K562 (cell line): Measurements from ENCODE around the gene IMPA2. TPM values are rescaled to one million over a fixed set of nuclear protein-coding genes. Genes with fewer than 3 reads are reported as not detected.

Experiments
- ATAC-seq: fragments of 200-7000 bp; cut with Tn5 transposase; 3 replicates; pipeline ENCODE4 v1.9.1; 2020; ENCODE audit warnings: moderate library complexity
- BruUV-seq: library from RNA; stranded (reverse); fragments of 400-500 nt; replicated peaks from 2 replicates; lab custom pipeline; 2021; lab: Mats Ljungman, UMichigan
- CTCF ChIA-PET: fragments of 300-600 bp; formaldehyde crosslinking; extraction: SDS; loops from one replicate; lab custom pipeline; 2021; ENCODE audit warnings: low intra/inter-chr PET ratio; lab: Yijun Ruan, JAX
- POLR2A ChIA-PET: fragments of 300-600, 350-650 bp; sonication (Branson Sonifier 250); formaldehyde crosslinking; extraction: SDS; loops from one replicate; lab custom pipeline; 2021; ENCODE audit warnings: antibody characterized with exemption, inconsistent platforms; lab: Yijun Ruan, JAX
- DNase-seq, 4 experiments: peaks; one replicate each; pipeline versions ENCODE4 v3.0.0 to v3.0.0-alpha.2; 2011 to 2018; ENCODE audit warnings: low spot score in 3 of 4, mixed read lengths in 3 of 4; ENCODE audit errors: extremely low read depth in 1 of 4
- FAIRE-seq: peaks from 2 replicates; lab custom pipeline; 2011; peaks lifted over from hg19 to GRCh38; lab: Jason Lieb, UNC
- H2AFZ ChIP-seq: 2 replicates; pipeline ENCODE4 v1.6.0; 2011; ENCODE audit warnings: low read depth, low read length, control low read depth, inconsistent platforms
- H3K27ac ChIP-seq: fragments of 200-600 bp; 3 replicates; pipeline ENCODE4 v1.8.0; 2011; ENCODE audit warnings: low read depth, mild to moderate bottlenecking, control low read depth, inconsistent platforms, low read length, moderate library complexity, mixed read lengths; ENCODE audit errors: extremely low read depth
- H3K27me3 ChIP-seq, 2 experiments: fragments of 300-600 bp in 1 of 2; 2 replicates in 1 of 2; 3 replicates in 1 of 2; pipeline versions ENCODE4 v1.6.0 to v1.8.0; 2011; ENCODE audit warnings: inconsistent platforms in 2 of 2, low read length in 2 of 2, mild to moderate bottlenecking in 1 of 2, mixed read lengths in 1 of 2, moderate library complexity in 1 of 2; ENCODE audit not compliant: control insufficient read depth in 2 of 2, insufficient read depth in 2 of 2
- H3K36me3 ChIP-seq: fragments of 300-600 bp; 3 replicates; pipeline ENCODE4 v1.8.0; 2011; ENCODE audit warnings: mild to moderate bottlenecking, low read length, inconsistent platforms; ENCODE audit not compliant: control insufficient read depth, insufficient read depth
- H3K4me1 ChIP-seq, 2 experiments: fragments of 200-600 bp in 1 of 2; replicated peaks in 1 of 2; 2 replicates in 1 of 2; 3 replicates in 1 of 2; pipeline versions ENCODE4 v1.5.1 to v1.8.0; 2011; ENCODE audit warnings: inconsistent platforms in 2 of 2, low read length in 2 of 2, mild to moderate bottlenecking in 1 of 2, mixed read lengths in 1 of 2, moderate library complexity in 1 of 2; ENCODE audit not compliant: control insufficient read depth in 2 of 2, insufficient read depth in 2 of 2
- H3K4me2 ChIP-seq: 2 replicates; pipeline ENCODE4 v1.6.1; 2011; ENCODE audit warnings: low read length, control low read depth, inconsistent platforms, mixed read lengths; ENCODE audit not compliant: insufficient read depth
- H3K4me3 ChIP-seq: fragments of 200-600 bp; sonication (generic), shearing (Covaris generic); 2 replicates; pipeline ENCODE4 v1.5.1; 2016; ENCODE audit warnings: control low read depth, inconsistent platforms
- H3K79me2 ChIP-seq: fragments of 200-600 bp; 3 replicates; pipeline ENCODE4 v1.8.0; 2011; ENCODE audit warnings: low read length, inconsistent platforms; ENCODE audit not compliant: control insufficient read depth, insufficient read depth
- H3K9ac ChIP-seq, 2 experiments: 2 replicates each; pipeline versions ENCODE4 v1.6.0 to v1.6.1; 2011; ENCODE audit warnings: low read depth in 2 of 2, low read length in 2 of 2, control low read depth in 1 of 2, inconsistent platforms in 1 of 2, mild to moderate bottlenecking in 1 of 2, mixed read lengths in 1 of 2; ENCODE audit not compliant: insufficient read depth in 1 of 2
- H3K9me1 ChIP-seq: one replicate; pipeline ENCODE4 v1.6.0; 2011; ENCODE audit warnings: inconsistent platforms, mild to moderate bottlenecking, low read length, moderate library complexity; ENCODE audit not compliant: control insufficient read depth, insufficient read depth
- H3K9me3 ChIP-seq: replicated peaks from 2 replicates; pipeline ENCODE4 v1.5.1; 2011; ENCODE audit warnings: low read depth, low read length, inconsistent platforms; ENCODE audit not compliant: control insufficient read depth, insufficient read depth
- H4K20me1 ChIP-seq: replicated peaks from 2 replicates; pipeline ENCODE4 v1.6.1; 2011; ENCODE audit warnings: low read length, inconsistent platforms, mixed read lengths; ENCODE audit not compliant: control insufficient read depth, insufficient read depth
- KDM1A ChIP-seq, 2 experiments: fragments of 450-650 bp; IDR thresholded peaks; 2 replicates each; pipeline ENCODE4 v1.6.1; 2016; ENCODE audit warnings: mild to moderate bottlenecking in 2 of 2
- SMAD2 ChIP-seq: fragments of 150-350 bp; IDR thresholded peaks from 2 replicates; pipeline ENCODE4 v1.6.1; 2014; ENCODE audit warnings: low read depth, mild to moderate bottlenecking, low read length
- WGBS: fragments of 100-300 bp; shearing (Covaris generic); methylation state at CpG from one replicate; pipeline ENCODE4 v1.1.6; 2016; ENCODE audit warnings: low coverage, mixed read lengths; ENCODE audit not compliant: insufficient coverage; ENCODE audit errors: missing lambda C conversion rate; 5-methylcytosine and 5-hydroxymethylcytosine counted together
- in situ Hi-C: fragments of 300-500 bp; cut with MboI; formaldehyde crosslinking; loops from 4 replicates; pipeline ENCODE4 v1.15.0; 2018; ENCODE audit warnings: inconsistent platforms, mixed read lengths
- intact Hi-C: fragments of 100-400 bp; cut with micrococcal nuclease; formaldehyde crosslinking; loops from 2 replicates; pipeline ENCODE4 v1.14.2; 2022
- polyA plus RNA-seq, 8 experiments: library from polyadenylated mRNA; depleted of rRNA in 4 of 8; stranded (reverse) in 5 of 8; unstranded in 3 of 8; fragments of >200 nt; fragmentation: Nextera tagmentation in 2 of 8; fragmentation: Illumina TruSeq in 1 of 8; extraction: Ambion mirVana in 2 of 8; extraction: Trizol in 1 of 8; gene quantifications; 2 replicates each; pipeline versions ENCODE4 v1.2.1 to v1.2.3, GENCODE V29; 2011 to 2014; ENCODE audit warnings: inconsistent platforms in 1 of 8, missing spikeins in 1 of 8
- total RNA-seq, 7 experiments: library from RNA; depleted of rRNA in 6 of 7; stranded (reverse); fragments of >200 nt in 6 of 7; fragmentation: Illumina TruSeq in 2 of 7; extraction: Trizol in 2 of 7; gene quantifications; 2 replicates each; pipeline versions ENCODE4 v1.2.1 to v1.2.3, GENCODE V29; 2011 to 2021; ENCODE audit warnings: low replicate concordance in 1 of 7
- TF ChIP-seq, protein P1 (sequence below), 2 experiments: IDR thresholded peaks; 2 replicates each; pipeline ENCODE4 v1.6.1; 2011; ENCODE audit warnings: borderline replicate concordance in 1 of 2, control low read depth in 1 of 2, low read depth in 1 of 2, low read length in 1 of 2, mild to moderate bottlenecking in 1 of 2, mixed read lengths in 1 of 2, moderate library complexity in 1 of 2; ENCODE audit not compliant: insufficient read depth in 1 of 2, insufficient read length in 1 of 2, poor library complexity in 1 of 2, severe bottlenecking in 1 of 2; ENCODE audit errors: extremely low read depth in 1 of 2

The IMPA2 gene
- total and polyA plus RNA-seq, 9 of the 15 experiments (the other 6 are each of a cell fraction or from before 2014, with no cell fraction given): 0.62 to 11.3 (median 5.7) TPM

GRCh38 chr18:12064086-12064763 is 82.9 kb downstream of the IMPA2 start:
- FAIRE-seq (no peak), ATAC-seq (no peak), DNase-seq (no peak)
- Histone ChIP-seq H3K27ac (no peak overlapping the region), H3K9me1 (no peaks in the 10 kb centered on the region), H4K20me1 (no peaks in the 10 kb centered on the region; the same call in 1 of the 2 replicates), H3K4me3 (no peak overlapping the region), H3K9me3 (no peaks in the 10 kb centered on the region), H2AFZ (no peak overlapping the region), H3K4me1 (peaks cover 0 to 33% of the 10 kb centered on the region in 2 experiments; a peak in 2 of 5 replicates), H3K79me2 (no peaks in the 10 kb centered on the region), H3K36me3 (no peaks in the 10 kb centered on the region), H3K27me3 (peaks cover 10 to 47% of the 10 kb centered on the region in 2 experiments; a peak in 4 of 5 replicates), H3K9ac (no peak overlapping the region), H3K4me2 (no peak overlapping the region)
- BruUV-seq: no TSS peak
- WGBS: 5% methylated on average over 5 of the region's 7 CpGs
- ChIA-PET CTCF (no interaction called here), POLR2A (no interaction called here)
- intact Hi-C loops (no loop called here), in situ Hi-C loops (no loop called here)
- peak in 1 of 2 experiments; percentile 73; a peak in 2 of 4 replicates for TF ChIP-seq KDM1A (IDR thresholded peaks at IDR 0.05)
- TF ChIP-seq, protein P1, sequence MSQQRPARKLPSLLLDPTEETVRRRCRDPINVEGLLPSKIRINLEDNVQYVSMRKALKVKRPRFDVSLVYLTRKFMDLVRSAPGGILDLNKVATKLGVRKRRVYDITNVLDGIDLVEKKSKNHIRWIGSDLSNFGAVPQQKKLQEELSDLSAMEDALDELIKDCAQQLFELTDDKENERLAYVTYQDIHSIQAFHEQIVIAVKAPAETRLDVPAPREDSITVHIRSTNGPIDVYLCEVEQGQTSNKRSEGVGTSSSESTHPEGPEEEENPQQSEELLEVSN (IDR thresholded peaks at IDR 0.05; ENCODE audit: borderline replicate concordance in 1 of 2, extremely low read depth in 1 of 2, insufficient read depth in 1 of 2, insufficient read length in 1 of 2, low read depth in 1 of 2, low read length in 1 of 2, poor library complexity in 1 of 2, severe bottlenecking in 1 of 2): no peak
- no peak for TF ChIP-seq SMAD2
- TF ChIP-seq, all 486 proteins: peak for 1
